ENCODE data around the gene FOXJ3.

GRCh38 chr1:42335050-42335808 lies at the start of gene FOXJ3:
- TF ChIP-seq POLR2AphosphoS5 (IDR thresholded peaks at IDR 0.05; ENCODE audit: low read depth, low read length) = peak; percentile 90
- peak; percentile 95 for TF ChIP-seq POLR2A (IDR thresholded peaks at IDR 0.05; ENCODE audit: low read depth, low read length)
- TF ChIP-seq TAF1 (IDR thresholded peaks at IDR 0.05; ENCODE audit: low read depth, low read length) = peak; percentile 99
- TF ChIP-seq PAX5 (IDR thresholded peaks at IDR 0.05; ENCODE audit: insufficient read depth, low read length, severe bottlenecking) = peak; percentile 97
